IPS DF 6.9 (cell line): ENCODE measurements around the gene RBM34.

ENCODE experiments used
- DNase-seq: peaks from one replicate; pipeline ENCODE4 v3.0.0-alpha.2; 2013; ENCODE audit warnings: low read depth, low spot score
- H3K27ac ChIP-seq: one replicate; pipeline ENCODE4 v1.5.1; 2013; ENCODE audit warnings: low read length, control low read depth
- H3K27me3 ChIP-seq: 2 replicates; pipeline ENCODE4 v1.6.1; 2013; ENCODE audit warnings: mild to moderate bottlenecking, low read length; ENCODE audit not compliant: control insufficient read depth, insufficient read depth
- H3K36me3 ChIP-seq: 2 replicates; pipeline ENCODE4 v1.6.1; 2013; ENCODE audit warnings: low read length; ENCODE audit not compliant: control insufficient read depth, insufficient read depth
- H3K4me1 ChIP-seq: 2 replicates; pipeline ENCODE4 v1.6.1; 2013; ENCODE audit warnings: low read length; ENCODE audit not compliant: control insufficient read depth, insufficient read depth
- H3K4me3 ChIP-seq: 2 replicates; pipeline ENCODE4 v1.5.1; 2013; ENCODE audit warnings: mild to moderate bottlenecking, low read length
- H3K9me3 ChIP-seq: 2 replicates; pipeline ENCODE4 v1.6.1; 2013; ENCODE audit warnings: low read length, inconsistent platforms; ENCODE audit not compliant: control insufficient read depth, insufficient read depth
- whole genome bisulfite sequencing: extraction: QIAGEN DNeasy Blood & Tissue Kit; methylation state at CpG from one replicate; pipeline ENCODE4 v1.1.7; 2013; ENCODE audit warnings: mixed read lengths, missing lambda C conversion rate; ENCODE audit not compliant: insufficient read length, insufficient coverage; 5-methylcytosine and 5-hydroxymethylcytosine counted together

Gene RBM34

DNA sequence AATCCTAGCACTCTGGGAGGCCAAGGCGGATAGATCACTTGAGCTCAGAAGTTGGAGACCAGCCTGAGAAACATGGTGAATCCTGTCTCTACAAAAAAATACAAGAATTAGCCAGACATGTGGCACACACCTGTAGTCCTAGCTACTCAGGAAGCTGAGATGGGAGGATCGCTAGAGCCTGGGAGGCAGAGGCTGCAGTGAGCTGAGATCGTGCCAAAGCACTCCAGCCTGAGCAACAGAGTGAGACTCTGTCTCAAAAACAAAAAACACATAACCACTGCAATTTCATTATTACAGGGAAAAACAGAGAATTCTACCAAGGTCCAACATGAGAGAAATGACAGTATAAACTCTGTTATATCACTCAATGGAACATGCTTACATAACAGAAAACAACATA is 28.0 kb downstream of the RBM34 start:
- WGBS: no CpG with 5 or more reads among the region's 3 CpGs
- Histone ChIP-seq H3K9me3 (no peaks in the 10 kb centered on the region), H3K36me3 (peaks cover 20% of the 10 kb centered on the region; the same call in 1 of the 2 replicates), H3K4me3 (no peak overlapping the region), H3K27ac (no peak overlapping the region), H3K27me3 (no peaks in the 10 kb centered on the region), H3K4me1 (no peaks in the 10 kb centered on the region)
- no peak for DNase-seq

DNA sequence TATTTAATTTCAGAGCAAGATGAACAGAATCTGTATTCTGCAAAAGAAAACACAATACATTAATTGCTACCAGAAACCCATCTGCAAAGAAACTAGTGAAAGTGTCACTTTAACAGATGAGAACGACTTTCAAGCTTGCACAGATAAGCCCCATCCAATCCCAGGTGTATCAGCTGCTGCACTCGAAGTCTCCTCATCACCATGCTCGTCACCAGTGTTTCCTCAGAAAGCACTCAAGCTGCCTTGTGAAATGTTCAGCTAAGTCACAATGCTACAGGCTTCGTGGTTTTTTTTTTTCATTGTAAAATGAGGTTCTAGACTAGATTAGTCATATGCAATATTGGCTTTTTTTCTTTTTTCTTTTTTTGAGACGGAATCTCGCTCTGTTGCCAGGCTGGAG is 29.1 kb downstream of the RBM34 start:
- Histone ChIP-seq H3K27ac (no peak overlapping the region), H3K4me3 (no peak overlapping the region), H3K4me1 (no peaks in the 10 kb centered on the region), H3K36me3 (peaks cover 16% of the 10 kb centered on the region; the same call in 1 of the 2 replicates), H3K27me3 (no peaks in the 10 kb centered on the region), H3K9me3 (no peaks in the 10 kb centered on the region)
- no CpG with 5 or more reads among the region's 6 CpGs for WGBS
- no peak for DNase-seq

DNA sequence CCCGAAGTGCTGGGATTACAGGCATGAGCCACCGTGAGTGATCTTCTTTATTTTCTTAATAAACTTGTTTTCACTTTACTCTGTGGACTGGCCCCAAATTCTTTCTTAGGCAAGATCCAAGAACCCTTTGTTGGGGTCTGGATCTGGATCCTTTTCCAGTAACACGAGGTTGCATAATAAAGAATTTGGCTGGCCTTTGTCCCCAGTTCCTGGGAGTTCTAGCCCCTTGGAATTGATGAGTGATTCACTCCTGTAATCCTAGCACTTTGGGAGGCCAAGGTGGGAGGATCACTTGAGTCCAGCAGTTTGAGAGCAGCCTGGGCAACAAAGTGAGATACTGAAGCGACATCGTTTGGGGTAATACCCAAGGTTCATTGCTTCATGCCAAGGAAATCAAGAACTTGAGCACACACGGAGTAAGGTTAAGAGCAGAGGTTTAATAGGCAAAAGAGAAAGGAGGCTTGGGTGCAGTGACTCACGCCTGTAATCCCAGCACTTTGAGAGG is 30.2 kb downstream of the RBM34 start:
- H3K36me3 ChIP-seq: peaks cover 11% of the 10 kb centered on the region; the same call in 1 of the 2 replicates
- no peak overlapping the region for H3K4me3 ChIP-seq
- no peak for DNase-seq
- H3K4me1 ChIP-seq: no peaks in the 10 kb centered on the region
- H3K27ac ChIP-seq: no peak overlapping the region
- no peaks in the 10 kb centered on the region for H3K27me3 ChIP-seq
- no CpG with 5 or more reads among the region's 7 CpGs for WGBS
- H3K9me3 ChIP-seq: no peaks in the 10 kb centered on the region

DNA sequence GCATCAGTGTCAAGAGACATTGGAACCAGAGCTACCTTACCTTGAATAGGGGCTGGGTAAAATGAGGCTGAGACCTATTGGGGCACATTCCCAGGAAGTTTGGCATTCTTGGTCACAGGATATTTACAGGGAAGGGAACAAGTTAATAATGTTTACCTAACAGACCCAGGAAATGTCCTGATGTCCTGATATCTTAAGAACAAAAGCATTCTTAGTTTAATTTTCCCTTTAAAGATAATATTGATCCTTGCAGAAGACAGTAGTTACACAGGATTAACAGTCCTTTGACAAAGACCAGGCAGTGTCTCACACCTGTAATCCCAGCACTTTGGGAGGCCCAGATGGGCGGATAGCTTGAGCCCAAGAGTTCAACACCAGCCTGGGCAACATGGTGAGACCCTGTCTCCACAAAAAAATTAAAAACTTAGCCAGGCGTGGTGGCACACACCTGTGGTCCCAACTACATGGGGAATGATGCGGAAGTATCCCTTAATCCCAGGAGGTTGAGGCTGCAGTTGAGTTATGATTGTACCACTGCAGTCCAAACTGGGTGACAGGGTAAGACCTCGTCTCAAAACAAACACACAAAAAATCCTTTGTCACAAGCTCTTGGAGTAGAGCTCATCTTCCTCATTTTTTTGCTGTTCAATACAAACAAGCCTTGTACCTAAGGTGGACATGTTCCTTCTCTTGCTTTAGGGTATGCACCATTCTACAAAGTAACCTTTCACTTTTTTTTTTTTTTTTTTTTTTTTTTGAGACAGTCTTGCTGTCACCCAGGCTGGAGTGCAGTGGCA is 31.1 kb downstream of the RBM34 start:
- H3K4me3 ChIP-seq: no peak overlapping the region
- no peaks in the 10 kb centered on the region for H3K9me3 ChIP-seq
- H3K4me1 ChIP-seq: no peaks in the 10 kb centered on the region
- no peak overlapping the region for H3K27ac ChIP-seq
- peaks cover 8% of the 10 kb centered on the region; the same call in 1 of the 2 replicates for H3K36me3 ChIP-seq
- no CpG with 5 or more reads among the region's 4 CpGs for WGBS
- DNase-seq: no peak
- no peaks in the 10 kb centered on the region for H3K27me3 ChIP-seq

DNA sequence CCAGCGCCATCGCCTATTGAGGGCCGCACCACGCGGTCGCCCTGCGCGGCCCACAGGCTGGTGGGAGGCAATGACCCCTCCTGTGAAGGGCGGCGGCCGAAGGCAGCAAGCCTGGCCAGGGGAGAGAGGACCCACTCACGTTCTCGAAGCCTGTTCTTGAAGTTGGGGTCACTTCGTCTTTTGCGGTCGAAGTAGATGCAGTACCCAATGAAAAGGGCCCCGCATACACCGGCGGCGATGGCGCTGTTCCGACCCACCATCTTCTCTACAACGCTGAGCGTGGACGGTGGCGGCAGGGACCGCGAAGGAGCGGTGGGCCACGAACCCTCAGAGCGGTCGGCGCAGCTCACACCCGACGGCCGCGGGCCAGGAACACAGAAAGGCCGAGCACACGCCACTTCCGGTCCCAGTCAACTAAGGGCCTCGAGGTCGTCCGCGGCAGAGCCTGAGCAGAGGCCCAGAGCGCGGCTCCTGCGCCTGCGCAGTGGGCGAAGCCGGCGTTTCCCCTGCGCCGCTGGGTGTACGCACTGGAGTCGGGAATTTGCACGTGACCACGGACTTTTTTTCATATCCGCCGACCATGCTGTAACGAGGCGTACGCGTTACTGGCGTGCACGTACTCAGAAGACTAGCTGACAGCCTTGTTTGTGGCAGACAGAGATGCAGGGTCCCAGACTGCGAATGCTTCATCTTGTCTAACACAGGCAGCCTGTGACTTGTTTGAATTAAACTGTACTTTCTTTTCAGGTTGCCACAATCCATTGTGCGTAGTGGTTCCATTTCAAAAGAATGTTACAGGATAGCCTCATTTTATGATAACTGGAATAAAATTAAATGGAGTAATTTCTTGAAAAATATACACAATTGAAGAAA is 32.4 kb downstream of the RBM34 start, which contains the start of gene TOMM20:
TOMM20 (minus strand) TSS at position 382 of the 873 bp plus-strand sequence; CDS start at position 260, 122 bp downstream.
- H3K4me3 ChIP-seq: peak within 1 kb of the TSS; percentile 85
- H3K9me3 ChIP-seq: no peaks in the 10 kb centered on the region
- WGBS: no CpG with 5 or more reads among the region's 67 CpGs
- no peaks in the 10 kb centered on the region for H3K4me1 ChIP-seq
- no peak within 1 kb of the TSS for H3K27ac ChIP-seq
- DNase-seq: peak; percentile 94
- peaks cover 3% of the 10 kb centered on the region; the same call in 1 of the 2 replicates for H3K36me3 ChIP-seq
- no peaks in the 10 kb centered on the region for H3K27me3 ChIP-seq

DNA sequence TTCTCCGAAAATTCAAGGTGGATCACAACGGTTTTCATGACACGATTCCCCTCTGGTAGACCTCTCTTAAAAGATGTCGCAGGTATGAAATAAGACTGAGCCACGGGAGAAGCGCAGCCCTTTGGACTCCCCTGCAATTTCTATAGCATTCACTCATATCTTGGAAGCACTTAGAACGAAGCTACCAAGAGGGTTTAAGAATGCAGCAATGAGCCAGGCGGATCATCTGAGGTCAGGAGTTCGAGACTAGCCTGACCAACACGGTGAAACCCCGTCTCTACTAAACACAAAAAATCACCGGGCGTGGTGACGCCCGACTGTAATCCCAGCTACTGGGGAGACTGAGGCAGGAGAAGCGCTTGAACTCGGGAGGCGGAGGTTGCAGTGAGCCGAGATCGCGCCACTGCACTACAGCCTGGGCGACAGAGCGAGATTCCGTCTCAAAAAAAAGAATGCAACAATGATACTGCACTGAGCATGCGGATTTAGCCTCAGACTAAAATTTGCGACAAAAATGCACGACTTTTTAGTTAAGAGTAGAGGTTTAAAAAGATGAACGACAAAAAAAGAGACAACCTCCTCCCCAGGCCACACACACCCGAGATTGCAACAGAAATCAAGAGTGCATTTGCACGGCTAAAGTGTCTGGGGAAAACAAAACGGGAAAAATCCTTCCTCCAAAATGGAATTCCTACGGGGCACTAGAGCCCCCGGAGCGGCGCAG is 33.2 kb downstream of the RBM34 start:
- Histone ChIP-seq H3K27me3 (no peaks in the 10 kb centered on the region), H3K4me1 (no peaks in the 10 kb centered on the region), H3K27ac (no peak overlapping the region), H3K36me3 (peaks cover 3% of the 10 kb centered on the region; the same call in 1 of the 2 replicates), H3K9me3 (no peaks in the 10 kb centered on the region), H3K4me3 (peak overlapping the region; percentile 85)
- DNase-seq: no peak
- no CpG with 5 or more reads among the region's 35 CpGs for whole genome bisulfite sequencing

DNA sequence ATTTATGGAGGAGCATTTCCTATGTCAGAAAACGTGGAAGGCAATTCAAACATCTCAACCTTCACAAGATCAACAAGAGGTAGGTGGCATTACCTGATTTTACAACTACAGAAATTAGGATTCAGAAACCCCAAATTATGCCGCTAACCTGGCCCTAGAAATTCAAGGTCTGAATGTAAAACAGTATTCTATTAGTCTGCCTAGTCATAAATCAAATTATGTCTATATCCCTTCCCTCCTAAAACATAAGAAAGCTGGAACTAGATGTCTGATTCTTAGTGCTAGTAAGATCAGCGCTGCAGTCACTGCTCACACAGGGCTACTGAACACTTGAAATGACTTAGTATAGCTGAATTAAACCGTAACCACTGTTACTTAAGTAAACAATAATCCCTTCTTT is 33.8 kb downstream of the RBM34 start:
- Histone ChIP-seq H3K27me3 (no peaks in the 10 kb centered on the region), H3K36me3 (peaks cover 3% of the 10 kb centered on the region; the same call in 1 of the 2 replicates), H3K4me1 (no peaks in the 10 kb centered on the region), H3K9me3 (no peaks in the 10 kb centered on the region), H3K4me3 (peak overlapping the region; percentile 85; the same call in 1 of the 2 replicates), H3K27ac (no peak overlapping the region)
- WGBS: no CpG with 5 or more reads among the region's 4 CpGs
- DNase-seq: no peak

DNA sequence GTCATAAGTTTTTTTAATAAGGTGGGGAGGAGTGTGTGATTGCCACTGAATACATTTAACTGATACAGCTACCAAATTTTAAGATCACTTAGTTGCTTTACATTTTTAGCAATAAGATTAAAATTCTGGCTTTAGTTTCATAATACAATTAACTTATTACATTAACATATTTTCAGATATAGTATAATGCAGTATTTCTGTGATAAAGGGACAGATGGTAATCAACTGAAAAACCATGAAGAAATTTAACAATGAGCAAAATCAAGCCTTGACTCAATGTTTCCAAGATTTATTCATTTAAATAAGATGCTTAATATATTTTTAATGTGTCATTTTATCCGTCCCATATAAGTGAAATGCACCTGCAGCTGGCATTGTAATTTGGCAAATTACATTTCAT is 36.4 kb downstream of the RBM34 start:
- H3K27ac ChIP-seq: no peak overlapping the region
- no peaks in the 10 kb centered on the region for H3K9me3 ChIP-seq
- no peak for DNase-seq
- H3K4me1 ChIP-seq: no peaks in the 10 kb centered on the region
- peaks cover 7% of the 10 kb centered on the region; the same call in 1 of the 2 replicates for H3K36me3 ChIP-seq
- H3K4me3 ChIP-seq: no peak overlapping the region
- WGBS: no CpG with 5 or more reads among the region's 1 CpG
- no peaks in the 10 kb centered on the region for H3K27me3 ChIP-seq

DNA sequence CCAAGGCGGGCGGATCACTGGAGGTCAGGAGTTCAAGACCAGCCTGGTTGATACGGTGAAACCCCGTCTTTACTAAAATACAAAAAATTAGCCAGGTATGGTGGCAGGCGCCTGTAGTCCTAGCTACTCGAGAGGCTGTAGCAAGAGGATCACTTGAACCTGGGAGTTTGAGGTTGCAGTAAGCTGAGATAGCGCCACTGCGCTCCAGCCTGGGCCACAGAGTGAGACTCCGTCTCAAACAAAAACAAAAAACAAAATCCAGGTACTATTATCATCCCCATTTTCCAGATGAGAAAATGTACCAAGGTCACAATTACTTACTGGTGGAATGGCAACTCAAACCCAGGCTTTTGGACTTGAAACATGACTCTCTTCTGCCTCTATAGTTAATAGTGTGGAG is 36.9 kb downstream of the RBM34 start:
- Histone ChIP-seq H3K27me3 (no peaks in the 10 kb centered on the region), H3K4me1 (no peaks in the 10 kb centered on the region), H3K36me3 (peaks cover 7% of the 10 kb centered on the region; the same call in 1 of the 2 replicates), H3K27ac (no peak overlapping the region), H3K9me3 (no peaks in the 10 kb centered on the region), H3K4me3 (no peak overlapping the region)
- no peak for DNase-seq
- no CpG with 5 or more reads among the region's 9 CpGs for WGBS

DNA sequence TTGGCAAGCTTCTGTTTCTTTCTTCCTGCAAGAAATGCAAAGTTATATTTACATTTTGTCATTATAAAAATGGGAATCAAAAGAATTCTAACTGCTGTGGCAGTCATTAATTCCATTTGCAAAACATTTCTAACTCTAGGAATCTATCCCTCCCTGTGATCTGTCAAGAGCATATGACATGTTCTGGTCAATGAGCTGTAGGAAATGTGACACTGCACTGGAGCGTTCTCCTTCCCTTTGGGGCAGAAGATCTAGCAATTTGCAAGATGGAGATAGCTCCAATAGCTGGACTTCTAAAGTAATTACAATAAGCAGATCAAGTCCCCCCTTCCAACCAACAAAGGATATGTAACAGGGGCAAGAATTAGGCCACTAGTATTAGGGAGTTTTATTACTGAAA is 38.7 kb downstream of the RBM34 start:
- Histone ChIP-seq H3K27ac (no peak overlapping the region), H3K36me3 (peaks cover 20% of the 10 kb centered on the region; the same call in 1 of the 2 replicates), H3K4me1 (no peaks in the 10 kb centered on the region), H3K4me3 (no peak overlapping the region), H3K9me3 (no peaks in the 10 kb centered on the region), H3K27me3 (no peaks in the 10 kb centered on the region)
- DNase-seq: no peak
- WGBS: no CpG with 5 or more reads among the region's 1 CpG
